A172 (cell line): ENCODE data around the gene GLO1. TPM values are rescaled to one million over a fixed set of nuclear protein-coding genes. Genes with fewer than 3 reads are reported as not detected.

Experiments
- total RNA-seq: library from RNA; depleted of rRNA; stranded (reverse); fragments of >200 nt; shearing (Covaris generic); gene quantifications from 2 replicates; pipeline ENCODE4 v1.2.3, GENCODE V29; 2014; rRNA removed

Gene GLO1
- total RNA-seq, 1 experiment from 2014 or later: 313 TPM

Other genes with a start within 250 kb of the GLO1 start
- gene BTBD9, start 63.2 kb downstream of the GLO1 start, total RNA-seq: 6.9 and 8.9 TPM in 2 replicates
- gene DNAH8, start 12.2 kb upstream of the GLO1 start, total RNA-seq: not detected in 2 replicates